GM12892 (cell line): ENCODE results near the gene DENND5B.

ENCODE experiments used
- POLR2A ChIP-seq: IDR thresholded peaks from 2 replicates; pipeline ENCODE4 v1.6.1; 2011; ENCODE audit warnings: low read depth, low read length, control low read depth
- POLR2AphosphoS5 ChIP-seq: IDR thresholded peaks from 2 replicates; pipeline ENCODE4 v1.6.1; 2011; ENCODE audit warnings: low read depth, low read length, control low read depth
- TAF1 ChIP-seq: IDR thresholded peaks from 2 replicates; pipeline ENCODE4 v1.6.1; 2011; ENCODE audit warnings: low read depth, mild to moderate bottlenecking, control low read depth, low read length, borderline replicate concordance

DNA sequence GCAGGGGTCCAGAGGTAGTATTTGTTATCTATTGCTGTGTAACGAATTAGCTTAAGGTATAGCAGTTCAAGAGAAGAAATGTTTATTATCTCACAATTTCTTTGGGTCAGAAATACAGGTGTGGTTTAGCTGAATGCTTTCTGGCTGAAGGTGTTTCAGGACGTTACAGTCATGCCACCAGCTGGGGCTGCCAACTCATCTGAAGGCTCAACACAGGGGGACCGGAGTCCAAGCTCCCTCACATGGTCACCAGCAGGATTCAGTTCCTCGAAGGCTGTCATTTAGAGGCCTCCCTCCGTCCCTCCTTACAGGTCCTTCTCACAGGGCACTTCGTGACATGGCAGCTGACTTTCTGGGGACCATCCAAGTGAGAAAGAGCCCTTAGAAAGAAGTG lies 227.5 kb downstream of the DENND5B start:
- no peak for TF ChIP-seq POLR2AphosphoS5
- no peak for TF ChIP-seq POLR2A
- no peak for TF ChIP-seq TAF1
